ENCODE measurements around the gene HIRIP3.
A peak's percentile ranks its signal among the peaks of the same experiment; 100 is the strongest.
"Not testable (repeated sequence)": the region's sequence is repeated elsewhere in the genome, so short reads cannot be mapped to it uniquely, and the experiment has no call there.

Gene HIRIP3

DNA sequence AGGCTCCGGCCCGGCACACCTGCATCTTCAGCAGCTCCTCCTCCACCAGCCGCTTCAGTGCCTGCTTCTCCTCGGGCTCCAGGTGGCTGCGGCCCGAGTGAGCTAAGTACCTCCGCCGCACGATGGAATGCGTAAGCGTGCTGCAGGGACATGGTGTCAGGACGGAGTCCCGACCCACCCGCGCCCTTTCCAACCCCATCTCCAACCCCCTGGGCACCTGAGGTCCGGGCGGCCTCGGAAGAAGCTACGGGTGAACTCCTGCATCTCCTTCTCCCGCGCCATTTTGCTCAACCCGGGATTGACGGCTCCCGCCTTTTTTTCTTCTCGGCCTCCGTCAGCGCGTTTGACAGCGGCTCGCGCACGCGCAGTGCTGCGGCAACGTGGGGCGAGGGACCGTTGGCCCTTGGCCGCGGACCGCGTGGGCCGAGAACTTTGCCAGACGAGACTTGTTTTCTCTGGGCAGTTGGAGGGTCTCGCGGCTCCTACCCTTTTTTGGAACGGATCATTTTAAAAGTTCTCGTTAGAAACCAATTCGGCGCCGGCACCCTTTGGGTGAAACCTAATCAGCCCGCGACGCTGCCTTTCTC, at the start of gene HIRIP3:
Gene HIRIP3, minus strand, starts transcription at position 294 of the 587 bp plus-strand sequence. Its CDS starts 12 bp downstream, at position 282.
- peak; percentile 95 for DNase-seq

DNA sequence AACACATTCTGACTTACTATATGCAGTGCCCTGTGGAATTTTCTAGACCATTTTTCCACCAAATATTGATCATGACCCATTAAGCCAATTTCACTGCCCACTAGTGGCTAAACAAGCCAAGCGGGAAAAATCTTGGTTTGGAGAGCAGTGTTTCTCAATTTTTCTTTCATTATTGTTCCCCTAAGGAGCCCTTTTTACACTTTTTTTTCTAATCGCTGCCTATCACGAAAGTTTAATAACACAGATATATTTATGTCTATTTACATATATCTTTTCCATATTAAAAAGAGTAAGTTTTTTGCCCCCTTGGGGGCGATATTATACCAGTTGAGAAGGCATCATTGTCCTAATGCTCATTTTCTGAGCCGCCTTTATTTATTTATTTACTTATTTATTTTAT, 46.4 kb upstream of the HIRIP3 start:
- peak; percentile 75 for DNase-seq

- not testable (repeated sequence) for DNase-seq
These were observed 45.3 kb upstream of the HIRIP3 start for GRCh38 chr16:30040690-30041089.

DNA sequence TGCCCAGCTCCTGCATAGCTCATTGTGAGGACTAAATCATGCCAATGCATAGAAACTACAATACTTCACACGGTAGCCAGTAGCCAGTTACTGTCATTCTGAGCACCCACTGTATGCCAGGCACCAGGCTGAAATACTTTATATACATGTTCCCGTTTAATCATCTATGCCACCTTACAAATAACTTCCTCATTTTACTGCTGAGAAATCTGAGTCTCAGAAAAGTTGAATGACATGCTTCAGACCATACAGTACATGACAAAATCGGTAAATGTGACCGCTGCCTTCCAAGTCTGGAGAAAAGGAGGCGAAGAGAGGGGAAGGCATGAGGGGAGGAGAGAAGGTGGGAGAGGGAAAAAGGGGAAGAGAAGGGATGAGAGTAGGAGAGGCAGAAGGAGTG, 44.8 kb upstream of the HIRIP3 start:
- peak; percentile 54 for DNase-seq

GRCh38 chr16:30033270-30033669, 37.9 kb upstream of the HIRIP3 start:
- DNase-seq = no peak

DNA sequence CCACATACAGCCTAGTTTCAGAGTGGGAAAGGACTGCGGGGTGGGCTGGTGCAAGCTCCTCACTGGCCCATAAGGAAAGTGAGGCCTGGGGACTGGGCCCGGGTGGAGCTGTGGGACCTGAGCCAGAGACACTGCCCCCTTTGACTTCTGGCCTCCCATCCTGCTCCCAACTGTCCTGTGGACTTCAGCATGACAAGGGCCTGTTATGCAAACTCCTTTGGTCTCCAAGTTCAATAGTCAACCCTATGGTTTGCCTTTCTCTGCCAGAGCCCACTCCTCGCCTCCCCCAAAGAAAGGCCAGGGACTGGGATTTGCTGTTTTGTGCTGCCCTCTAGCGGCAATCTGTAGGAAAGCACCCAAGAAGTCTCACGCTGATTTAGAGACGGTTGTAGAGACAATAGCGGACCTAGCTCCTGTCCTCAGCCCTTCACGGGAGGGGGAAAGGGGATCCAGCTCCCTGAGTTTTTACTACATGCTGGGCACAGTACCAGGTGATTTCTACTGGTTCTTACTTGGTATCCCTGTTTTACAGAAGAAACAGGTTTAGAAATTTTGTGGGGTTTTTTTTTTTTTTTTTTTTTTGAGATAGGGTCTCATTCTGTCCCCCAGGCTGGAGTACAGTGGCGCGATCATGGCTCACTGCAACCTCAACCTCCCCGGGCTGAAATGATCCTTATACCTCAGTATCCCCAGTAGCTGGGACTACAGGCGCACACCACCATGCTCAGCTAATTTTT, 36.8 kb upstream of the HIRIP3 start:
- DNase-seq = peak; percentile 82

GRCh38 chr16:30031477-30031918, 36.1 kb upstream of the HIRIP3 start:
- DNase-seq = no peak

GRCh38 chr16:30030841-30031413, 35.5 kb upstream of the HIRIP3 start, which contains the start of gene TLCD3B:
TLCD3B (minus strand) TSS chr16:30031271; CDS start chr16:30030527, 744 bp downstream.
- DNase-seq = no peak

GRCh38 chr16:30030011-30030685, 34.7 kb upstream of the HIRIP3 start:
- DNase-seq = no peak

DNA sequence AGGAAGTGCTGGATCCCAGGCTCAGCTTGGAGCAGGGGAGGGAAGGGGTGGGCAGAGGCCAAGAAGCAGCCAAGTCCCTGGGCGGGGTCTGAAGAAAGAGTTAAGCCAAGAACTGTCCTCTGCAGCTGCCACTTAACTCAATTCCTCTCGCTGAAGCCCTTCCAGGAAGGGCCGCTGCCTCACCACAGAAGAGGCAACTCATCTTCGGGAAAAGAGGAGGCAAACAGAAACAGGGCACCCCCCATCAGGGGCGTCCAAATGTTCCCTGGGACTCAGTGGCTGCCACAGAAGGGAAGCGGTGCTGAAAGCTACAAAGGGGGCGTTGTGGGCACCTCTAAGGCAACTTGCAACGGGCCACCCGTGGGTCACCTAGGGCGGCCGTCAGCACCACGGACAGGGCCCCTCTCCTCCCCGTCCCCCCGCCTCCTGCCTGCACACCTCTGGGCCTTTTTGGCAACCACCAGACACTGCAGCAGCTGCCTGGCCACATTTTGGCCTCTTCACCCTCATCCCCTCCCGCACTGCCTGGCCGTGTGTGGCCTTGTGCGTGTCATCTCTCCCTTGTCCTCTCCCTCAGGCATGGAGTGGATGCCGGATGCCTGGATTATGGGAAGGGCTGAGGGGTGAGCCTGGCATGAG, 33.1 kb upstream of the HIRIP3 start:
- DNase-seq = peak; percentile 68

- DNase-seq = no peak
These were observed 32.4 kb upstream of the HIRIP3 start for GRCh38 chr16:30027588-30028437.

DNA sequence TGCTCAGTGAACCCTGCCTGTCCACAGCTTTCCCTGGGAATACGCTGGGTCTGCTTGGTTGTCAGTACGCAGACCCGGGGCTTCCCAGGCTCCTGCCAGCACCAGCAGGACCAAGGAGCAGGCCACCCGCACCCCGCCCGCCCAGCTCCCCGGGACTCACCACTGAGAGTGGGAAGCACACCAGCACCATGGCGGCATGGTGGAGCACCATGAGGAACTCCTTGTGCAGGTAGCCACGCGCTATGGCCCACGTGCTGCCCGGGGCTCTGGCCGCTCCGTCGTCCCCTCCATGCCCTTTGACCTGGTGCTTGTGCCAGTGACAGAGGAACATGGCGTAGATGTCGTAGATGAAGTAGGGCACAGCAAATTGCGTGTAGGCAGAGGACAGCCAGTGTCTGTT, 31.0 kb upstream of the HIRIP3 start:
- DNase-seq = no peak

GRCh38 chr16:30025574-30025973, 30.2 kb upstream of the HIRIP3 start:
- no peak for DNase-seq

DNA sequence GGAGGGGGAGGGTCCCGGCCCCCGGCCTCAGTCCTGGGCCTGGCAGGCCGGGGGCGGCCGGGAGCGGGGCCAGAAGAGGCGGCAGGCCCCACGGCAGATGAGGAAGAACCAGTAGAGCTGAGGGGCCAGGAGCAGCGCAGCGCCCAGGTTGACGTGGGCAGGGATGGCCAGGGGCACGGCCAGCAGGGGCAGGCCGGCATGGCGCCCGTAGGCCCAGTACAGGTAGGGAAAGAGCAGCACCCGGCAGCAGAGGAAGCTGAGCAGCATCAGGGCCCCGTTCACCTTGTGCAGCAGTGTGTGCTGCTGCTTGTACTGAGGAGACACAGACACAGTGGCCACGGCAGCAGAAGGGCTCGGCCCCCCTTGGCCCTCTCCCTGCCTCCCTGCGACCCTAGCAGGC, 29.7 kb upstream of the HIRIP3 start:
- DNase-seq = no peak

- DNase-seq = no peak
These were observed 29.0 kb upstream of the HIRIP3 start for GRCh38 chr16:30024451-30024850.

DNA sequence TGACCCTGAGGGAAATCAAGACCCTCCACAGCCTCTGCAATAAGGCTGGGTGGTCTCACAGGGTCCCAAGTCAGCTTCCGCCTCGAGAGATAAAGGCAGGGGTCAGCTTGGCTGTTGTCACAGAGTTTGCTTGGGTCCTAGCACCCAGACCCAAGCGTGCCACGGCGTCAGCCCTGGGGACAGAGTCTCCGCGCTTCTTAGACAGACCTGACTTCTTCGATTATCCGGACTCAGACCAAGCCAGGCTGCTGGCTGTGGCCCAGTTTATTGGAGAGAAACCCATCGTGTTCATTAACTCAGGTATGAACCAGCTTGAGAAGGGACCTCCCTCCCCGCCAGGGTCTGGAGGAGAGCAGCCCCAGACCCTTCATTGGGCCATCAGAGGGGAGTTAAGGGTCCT, 28.2 kb upstream of the HIRIP3 start:
- no peak for DNase-seq

- no peak for DNase-seq
These were observed 27.5 kb upstream of the HIRIP3 start, which contains the start of gene C16orf92 for GRCh38 chr16:30022887-30023286. C16orf92 (plus strand) TSS chr16:30023198; CDS start chr16:30023341, 143 bp downstream.

- DNase-seq = no peak
These were observed 23.3 kb upstream of the HIRIP3 start for GRCh38 chr16:30018731-30019158.

DNA sequence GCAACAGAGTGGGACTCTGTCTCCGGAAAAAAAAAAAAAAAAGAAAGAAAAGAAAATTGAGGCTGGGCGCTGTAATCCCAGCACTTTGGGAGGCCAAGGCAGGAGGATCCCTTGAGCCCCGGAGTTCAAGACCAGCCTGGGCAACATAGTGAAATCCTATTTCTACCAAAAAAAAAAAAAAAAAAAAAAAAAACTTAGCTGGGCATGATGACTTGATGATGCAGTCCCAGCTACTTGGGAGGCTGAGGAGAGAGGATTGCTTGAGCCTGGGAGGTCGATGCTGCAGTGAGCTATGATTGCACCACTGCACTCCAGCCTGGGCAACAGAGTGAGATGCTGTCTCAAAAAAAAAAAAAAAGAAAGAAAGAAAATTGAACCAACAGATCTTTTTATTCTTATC, 22.5 kb upstream of the HIRIP3 start:
- DNase-seq = not testable (repeated sequence)

GRCh38 chr16:30017277-30017656, 21.9 kb upstream of the HIRIP3 start:
- no peak for DNase-seq

GRCh38 chr16:30016555-30017276, 21.3 kb upstream of the HIRIP3 start:
- no peak for DNase-seq
